Testis (tissue), 3 donors: ENCODE results near the gene VCL. TPM values are rescaled to one million over a fixed set of nuclear protein-coding genes. Genes with fewer than 3 reads are reported as not detected.

ENCODE experiments used
- DNase-seq: peaks from one replicate; pipeline ENCODE4 v3.0.0-alpha.2; 2019
- H3K27ac ChIP-seq, 2 donors: fragments of 200-600 bp; sonication (generic); one replicate each; pipeline ENCODE4 v1.5.1; 2019
- H3K27me3 ChIP-seq: fragments of 200-600 bp; sonication (generic); one replicate; pipeline ENCODE4 v1.5.1; 2019
- H3K36me3 ChIP-seq: fragments of 200-600 bp; sonication (generic); one replicate; pipeline ENCODE4 v1.5.1; 2017; ENCODE audit warnings: low read depth; ENCODE audit errors: missing control alignments
- H3K4me1 ChIP-seq: fragments of 200-600 bp; sonication (generic); one replicate; pipeline ENCODE4 v1.5.1; 2019
- H3K4me3 ChIP-seq, 2 donors: fragments of 200-600 bp; sonication (generic); one replicate each; pipeline ENCODE4 v1.5.1; 2017 to 2019
- H3K9me3 ChIP-seq: fragments of 200-600 bp; sonication (generic); one replicate; pipeline ENCODE4 v1.5.1; 2017
- CTCF ChIP-seq, 3 experiments: fragments of 450-650 bp in 2 of 3; fragments of 200-600 bp in 1 of 3; sonication (generic) in 1 of 3; IDR thresholded peaks; one replicate each; pipeline ENCODE4 v1.5.1; 2016 to 2019; ENCODE audit warnings: antibody characterized with exemption in 3 of 3, mild to moderate bottlenecking in 2 of 3, moderate library complexity in 1 of 3
- POLR2A ChIP-seq: fragments of 450-650 bp; IDR thresholded peaks from one replicate; pipeline ENCODE4 v1.6.1; 2017; ENCODE audit warnings: antibody characterized with exemption, mild to moderate bottlenecking, moderate library complexity
- WGBS, 2 donors: methylation state at CpG; one replicate each; pipeline ENCODE4 v1.1.5; 2018; 5-methylcytosine and 5-hydroxymethylcytosine counted together
- intact Hi-C: fragments of 100-400 bp; cut with DNase I; formaldehyde crosslinking; loops from one replicate; pipeline ENCODE4 v1.15.1; 2023; ENCODE audit warnings: low total_unique reads
- polyA plus RNA-seq: library from polyadenylated mRNA; stranded (reverse); fragments of 350-450 nt; fragmentation: Illumina TruSeq; extraction: RNeasy Lipid Tissue Mini Kit (QIAGEN cat#74804); gene quantifications from one replicate; pipeline ENCODE4 v1.2.3, GENCODE V29; 2014; ENCODE audit warnings: low read depth, low replicate concordance; ENCODE audit not compliant: insufficient read depth
- total RNA-seq, 2 donors: library from RNA; depleted of rRNA; stranded (reverse); fragments of >200 nt; gene quantifications; one replicate each; pipeline ENCODE4 v1.2.3, GENCODE V29; 2016

Gene VCL
- total and polyA plus RNA-seq, 3 donors from 2014 or later, result 106 to 272 (median 267) TPM

- H3K4me3 ChIP-seq, result no peak overlapping the region
- WGBS, 2 donors, result 92 to 96% methylated on average over 3 of the region's 3 CpGs
- intact Hi-C loops, result no loop called here
- DNase-seq, result no peak
- no peaks in the 10 kb centered on the region for H3K9me3 ChIP-seq
- H3K4me1 ChIP-seq, result no peaks in the 10 kb centered on the region
- H3K36me3 ChIP-seq, result no peaks in the 10 kb centered on the region
- no peak for TF ChIP-seq POLR2A
- TF ChIP-seq CTCF (IDR thresholded peaks at IDR 0.05), result no peak
- H3K27ac ChIP-seq, result no peak overlapping the region
- H3K27me3 ChIP-seq, result no peaks in the 10 kb centered on the region
Measured at GRCh38 chr10:74084955-74085354, 87.0 kb downstream of the VCL start.

- no peak for DNase-seq
- no peaks in the 10 kb centered on the region for H3K27me3 ChIP-seq
- no peak overlapping the region for H3K4me3 ChIP-seq
- WGBS, 2 donors, result 68 to 77% methylated on average over 2 of the region's 2 CpGs
- H3K4me1 ChIP-seq, result no peaks in the 10 kb centered on the region
- no peaks in the 10 kb centered on the region for H3K36me3 ChIP-seq
- H3K27ac ChIP-seq, result peak overlapping the region in 1 of 2 donors; percentile 4
- TF ChIP-seq CTCF (IDR thresholded peaks at IDR 0.05), result no peak
- no peak for TF ChIP-seq POLR2A
- H3K9me3 ChIP-seq, result no peaks in the 10 kb centered on the region
- intact Hi-C loops, result no loop called here
Measured at GRCh38 chr10:74086317-74086716, 88.4 kb downstream of the VCL start.

- no peak for DNase-seq
- H3K27me3 ChIP-seq, result no peaks in the 10 kb centered on the region
- H3K9me3 ChIP-seq, result no peaks in the 10 kb centered on the region
- H3K27ac ChIP-seq, result no peak overlapping the region
- 77 to 86% methylated on average over 3 of the region's 3 CpGs for WGBS, 2 donors
- intact Hi-C loops, result no loop called here
- no peaks in the 10 kb centered on the region for H3K4me1 ChIP-seq
- TF ChIP-seq POLR2A, result no peak
- H3K4me3 ChIP-seq, result no peak overlapping the region
- H3K36me3 ChIP-seq, result no peaks in the 10 kb centered on the region
Measured at GRCh38 chr10:74088722-74089121, 90.8 kb downstream of the VCL start.

GRCh38 chr10:74092372-74092771 lies 94.5 kb downstream of the VCL start:
- TF ChIP-seq POLR2A (no peak), CTCF (IDR thresholded peaks at IDR 0.05) (no peak)
- Histone ChIP-seq H3K27me3 (no peaks in the 10 kb centered on the region), H3K4me3 (no peak overlapping the region), H3K27ac (no peak overlapping the region), H3K4me1 (no peaks in the 10 kb centered on the region), H3K9me3 (no peaks in the 10 kb centered on the region), H3K36me3 (no peaks in the 10 kb centered on the region)
- intact Hi-C loops, result no loop called here
- DNase-seq, result no peak
- 81 to 86% methylated on average over 3 of the region's 3 CpGs for WGBS, 2 donors

- DNase-seq, result no peak
- no peak for TF ChIP-seq POLR2A
- no peak for TF ChIP-seq CTCF (IDR thresholded peaks at IDR 0.05)
- H3K4me3 ChIP-seq, result no peak overlapping the region
- no peaks in the 10 kb centered on the region for H3K4me1 ChIP-seq
- no peaks in the 10 kb centered on the region for H3K9me3 ChIP-seq
- no peak overlapping the region for H3K27ac ChIP-seq
- no peaks in the 10 kb centered on the region for H3K36me3 ChIP-seq
- intact Hi-C loops, result no loop called here
- H3K27me3 ChIP-seq, result no peaks in the 10 kb centered on the region
- 92 to 96% methylated on average over 4 of the region's 4 CpGs for WGBS, 2 donors
Measured at GRCh38 chr10:74093530-74094164, 95.7 kb downstream of the VCL start.
